CD8-positive, alpha-beta memory T cell (primary cell): Measurements from ENCODE around the gene EFCAB7. TPM values are rescaled to one million over a fixed set of nuclear protein-coding genes. Genes with fewer than 3 reads are reported as not detected.

Experiments
- CTCF ChIA-PET: fragments of 350-600 bp; sonication (Branson Sonifier 250); formaldehyde crosslinking; loops from one replicate; lab custom pipeline; 2021; ENCODE audit warnings: antibody characterized with exemption; lab: Charles Lee
- POLR2A ChIA-PET: fragments of 350-600 bp; sonication (Branson Sonifier 250); formaldehyde crosslinking; loops from one replicate; lab custom pipeline; 2021; ENCODE audit warnings: antibody characterized with exemption; lab: Charles Lee
- DNase-seq, 5 donors: peaks; one replicate each; pipeline versions ENCODE4 v3.0.0 to v3.0.0-alpha.2; 2020 to 2022; ENCODE audit warnings: mixed read lengths in 1 of 5
- H3K27ac ChIP-seq: one replicate; pipeline ENCODE4 v1.7.0; 2013; ENCODE audit warnings: low read depth, mild to moderate bottlenecking, low read length, moderate library complexity
- H3K27me3 ChIP-seq: 2 replicates; pipeline ENCODE4 v1.7.0; 2013; ENCODE audit warnings: low read length, mild to moderate bottlenecking; ENCODE audit not compliant: insufficient read depth, poor library complexity, severe bottlenecking
- H3K36me3 ChIP-seq: 2 replicates; pipeline ENCODE4 v1.7.0; 2013; ENCODE audit warnings: mild to moderate bottlenecking, low read length, moderate library complexity; ENCODE audit not compliant: insufficient read depth
- H3K4me1 ChIP-seq: 2 replicates; pipeline ENCODE4 v1.7.0; 2013; ENCODE audit warnings: mild to moderate bottlenecking, low read length, moderate library complexity; ENCODE audit not compliant: insufficient read depth
- H3K4me3 ChIP-seq: 2 replicates; pipeline ENCODE4 v1.7.0; 2013; ENCODE audit warnings: mild to moderate bottlenecking, low read length
- H3K9me3 ChIP-seq: 2 replicates; pipeline ENCODE4 v1.7.0; 2013; ENCODE audit warnings: mild to moderate bottlenecking, low read length
- H3K27ac Mint-ChIP-seq, 8 donors: one replicate each; pipeline ENCODE4 v1.8.0; 2020 to 2021; ENCODE audit warnings: mixed read lengths in 8 of 8, mild to moderate bottlenecking in 6 of 8, inconsistent platforms in 3 of 8, moderate library complexity in 3 of 8
- H3K27me3 Mint-ChIP-seq, 2 donors: one replicate each; pipeline ENCODE4 v1.8.0; 2020 to 2021; ENCODE audit warnings: mixed read lengths in 2 of 2, mild to moderate bottlenecking in 1 of 2, moderate library complexity in 1 of 2
- H3K36me3 Mint-ChIP-seq, 3 donors: one replicate each; pipeline ENCODE4 v1.8.0; 2020 to 2021; ENCODE audit warnings: mixed read lengths in 3 of 3, inconsistent platforms in 1 of 3, mild to moderate bottlenecking in 1 of 3
- H3K4me1 Mint-ChIP-seq, 3 donors: one replicate each; pipeline ENCODE4 v1.8.0; 2020 to 2021; ENCODE audit warnings: mixed read lengths in 3 of 3, inconsistent platforms in 1 of 3, mild to moderate bottlenecking in 1 of 3
- H3K4me3 Mint-ChIP-seq, 7 donors: one replicate each; pipeline ENCODE4 v1.8.0; 2020 to 2021; ENCODE audit warnings: mixed read lengths in 7 of 7, mild to moderate bottlenecking in 6 of 7, moderate library complexity in 4 of 7, inconsistent platforms in 2 of 7
- H3K9me3 Mint-ChIP-seq, 5 donors: one replicate each; pipeline ENCODE4 v1.8.0; 2020 to 2022; ENCODE audit warnings: mixed read lengths in 5 of 5, mild to moderate bottlenecking in 3 of 5, moderate library complexity in 2 of 5, inconsistent platforms in 1 of 5
- polyA plus RNA-seq: library from polyadenylated mRNA; unstranded; fragments of 300-500 nt; fragmentation: Illumina TruSeq; gene quantifications from one replicate; pipeline ENCODE4 v1.2.3, GENCODE V29; 2021
- total RNA-seq, 2 experiments: library from RNA; stranded (reverse); gene quantifications; one replicate each; pipeline ENCODE4 v1.2.3, GENCODE V29; 2021

The EFCAB7 gene
- total and polyA plus RNA-seq, 3 experiments from 2014 or later: 4.5 to 7.4 (median 6.7) TPM

DNA sequence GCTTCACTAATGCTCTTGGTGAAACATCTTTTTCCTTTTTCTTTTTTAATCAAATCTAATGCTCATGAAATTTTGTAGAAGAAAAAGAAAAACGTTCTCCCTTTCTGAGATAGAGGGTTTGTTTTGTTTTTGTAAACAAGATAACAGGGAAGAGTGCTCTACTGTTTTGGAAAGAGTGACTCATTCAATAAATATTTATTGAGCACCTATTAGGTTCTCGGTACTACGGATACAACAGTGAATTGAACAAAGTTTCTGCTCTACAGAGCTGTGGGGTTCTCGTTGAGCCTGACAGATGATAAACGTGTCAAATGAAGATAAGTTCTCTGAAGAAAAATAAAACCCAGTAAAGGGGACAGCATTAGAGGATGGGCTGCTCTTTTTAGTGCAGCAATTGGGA, 76.9 kb downstream of the EFCAB7 start:
- no peak overlapping the region for H3K27ac Mint-ChIP-seq
- peaks cover 13 to 35% (median 19%) of the 10 kb centered on the region in 3 donors for H3K4me1 Mint-ChIP-seq
- no peak for DNase-seq
- H3K27ac ChIP-seq: no peak overlapping the region
- no peaks in the 10 kb centered on the region for H3K36me3 ChIP-seq
- H3K36me3 Mint-ChIP-seq: peaks cover 6 to 9% (median 6%) of the 10 kb centered on the region in 3 donors
- H3K4me3 ChIP-seq: no peak overlapping the region
- no peaks in the 10 kb centered on the region for H3K27me3 ChIP-seq
- H3K4me1 ChIP-seq: no peaks in the 10 kb centered on the region
- no peaks in the 10 kb centered on the region for H3K9me3 Mint-ChIP-seq
- H3K4me3 Mint-ChIP-seq: no peak overlapping the region
- POLR2A ChIA-PET: no interaction called here
- no peaks in the 10 kb centered on the region for H3K27me3 Mint-ChIP-seq
- H3K9me3 ChIP-seq: no peaks in the 10 kb centered on the region
- CTCF ChIA-PET: no interaction called here

DNA sequence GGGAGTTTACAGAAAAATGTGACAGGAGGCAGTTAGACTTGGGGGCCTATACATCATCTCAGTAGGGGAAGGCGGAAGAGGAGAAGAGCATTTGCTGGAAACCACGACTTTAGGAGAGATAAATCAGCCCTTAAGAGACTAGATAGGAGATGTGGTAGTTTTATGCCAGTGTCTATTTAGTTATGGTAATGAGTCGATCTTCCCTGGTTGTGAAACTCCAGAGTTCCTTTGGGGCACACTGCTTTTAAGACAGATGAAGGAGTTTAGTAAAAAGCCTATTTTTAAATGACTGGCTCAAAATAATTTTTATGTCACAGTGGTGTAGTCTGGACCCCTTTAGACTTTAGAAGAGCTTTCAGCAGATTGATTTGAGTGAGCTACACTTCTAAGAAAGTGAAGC, 77.7 kb downstream of the EFCAB7 start:
- Histone ChIP-seq H3K27ac (no peak overlapping the region), H3K27me3 (no peaks in the 10 kb centered on the region), H3K4me3 (no peak overlapping the region), H3K4me1 (no peaks in the 10 kb centered on the region), H3K9me3 (no peaks in the 10 kb centered on the region), H3K36me3 (no peaks in the 10 kb centered on the region)
- CTCF ChIA-PET: interaction anchor here (1.9 kb wide), 1 partner anchor 26 kb away, joined by 5 read pairs; no protein-coding TSS in a partner anchor
- Mint-ChIP-seq H3K27ac (no peak overlapping the region), H3K36me3 (peaks cover 6 to 9% (median 6%) of the 10 kb centered on the region in 3 donors), H3K9me3 (no peaks in the 10 kb centered on the region), H3K27me3 (no peaks in the 10 kb centered on the region), H3K4me3 (no peak overlapping the region), H3K4me1 (peaks cover 6 to 27% (median 11%) of the 10 kb centered on the region in 3 donors)
- POLR2A ChIA-PET: no interaction called here
- DNase-seq: no peak

DNA sequence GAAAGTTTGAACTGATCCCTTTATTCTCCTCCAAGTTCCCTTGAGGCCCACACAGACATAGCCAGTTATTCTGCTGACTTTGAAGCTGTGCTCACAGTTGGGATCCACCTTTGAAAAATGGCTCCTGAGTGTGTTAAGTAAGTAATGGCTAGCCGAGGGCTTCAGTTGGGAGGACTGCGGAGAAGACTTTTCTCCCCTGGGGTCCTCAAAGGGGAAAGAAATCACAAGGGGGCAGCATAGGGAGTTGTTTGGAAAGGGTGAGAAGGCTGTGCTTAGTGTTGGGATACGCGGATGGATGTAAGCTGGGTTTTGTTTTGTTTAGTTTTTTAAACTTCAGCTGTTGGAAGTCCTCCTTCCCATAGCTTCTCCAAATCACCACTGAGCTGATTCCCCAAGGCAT, 78.1 kb downstream of the EFCAB7 start:
- peaks cover 6 to 9% (median 6%) of the 10 kb centered on the region in 3 donors for H3K36me3 Mint-ChIP-seq
- no peak overlapping the region for H3K27ac Mint-ChIP-seq
- H3K36me3 ChIP-seq: no peaks in the 10 kb centered on the region
- no peaks in the 10 kb centered on the region for H3K27me3 Mint-ChIP-seq
- peaks cover 8 to 25% (median 9%) of the 10 kb centered on the region in 3 donors for H3K4me1 Mint-ChIP-seq
- H3K4me1 ChIP-seq: no peaks in the 10 kb centered on the region
- ChIA-PET CTCF (interaction anchor here (1.4 to 1.9 kb wide), 2 partner anchors 9 to 26 kb away, joined by 3 to 5 read pairs; no protein-coding TSS in a partner anchor), POLR2A (no interaction called here)
- H3K27me3 ChIP-seq: no peaks in the 10 kb centered on the region
- H3K4me3 Mint-ChIP-seq: no peak overlapping the region
- H3K9me3 Mint-ChIP-seq: no peaks in the 10 kb centered on the region
- no peak overlapping the region for H3K4me3 ChIP-seq
- H3K9me3 ChIP-seq: no peaks in the 10 kb centered on the region
- DNase-seq: no peak
- H3K27ac ChIP-seq: no peak overlapping the region

DNA sequence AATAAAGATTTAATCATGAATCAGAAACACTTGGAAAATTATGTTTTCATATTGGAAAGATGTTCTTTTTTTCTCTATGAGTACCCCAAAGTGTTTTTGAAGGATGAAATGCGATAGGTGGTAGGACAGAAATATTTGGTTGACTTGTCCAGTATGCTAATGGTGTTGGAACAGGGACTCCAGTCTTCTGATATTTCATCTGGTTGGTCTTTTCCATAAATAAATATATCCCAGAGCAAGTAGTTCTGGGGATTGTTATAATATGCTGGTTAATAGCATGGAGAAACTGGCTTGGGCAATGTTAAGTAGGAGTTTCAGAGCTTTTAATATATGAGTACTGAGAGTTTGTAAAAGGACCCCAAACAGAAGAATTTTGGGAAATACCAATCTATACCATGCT, 78.6 kb downstream of the EFCAB7 start:
- no peaks in the 10 kb centered on the region for H3K9me3 ChIP-seq
- H3K27me3 Mint-ChIP-seq: no peaks in the 10 kb centered on the region
- no peak overlapping the region for H3K4me3 ChIP-seq
- ChIA-PET POLR2A (no interaction called here), CTCF (interaction anchor here (1.4 to 1.9 kb wide), 2 partner anchors 9 to 26 kb away, joined by 3 to 5 read pairs; no protein-coding TSS in a partner anchor)
- no peak overlapping the region for H3K27ac Mint-ChIP-seq
- no peak overlapping the region for H3K4me3 Mint-ChIP-seq
- H3K36me3 Mint-ChIP-seq: peaks cover 6 to 9% (median 6%) of the 10 kb centered on the region in 3 donors
- no peaks in the 10 kb centered on the region for H3K4me1 ChIP-seq
- no peaks in the 10 kb centered on the region for H3K9me3 Mint-ChIP-seq
- no peaks in the 10 kb centered on the region for H3K27me3 ChIP-seq
- no peaks in the 10 kb centered on the region for H3K36me3 ChIP-seq
- H3K27ac ChIP-seq: no peak overlapping the region
- H3K4me1 Mint-ChIP-seq: peaks cover 5 to 21% (median 8%) of the 10 kb centered on the region in 3 donors
- no peak for DNase-seq

DNA sequence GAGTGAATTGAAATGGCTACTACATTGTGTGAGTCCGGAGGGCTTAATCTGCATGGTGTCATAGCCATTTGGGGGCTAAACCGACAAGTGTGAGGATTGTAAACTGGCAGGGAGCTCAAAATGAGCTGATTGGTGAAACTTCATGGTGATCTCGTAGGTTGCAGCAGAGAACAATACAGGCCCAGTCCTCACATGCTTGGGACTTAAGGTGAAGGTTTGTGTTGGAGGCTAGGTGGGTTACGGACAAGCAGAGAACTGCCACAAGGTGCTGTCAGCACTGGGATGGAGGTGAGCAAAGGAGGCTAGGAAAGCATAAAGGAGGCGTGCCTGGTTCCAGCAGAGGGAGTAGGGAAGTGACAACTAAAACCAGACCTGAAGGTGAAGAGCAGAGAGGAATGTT, 79.3 kb downstream of the EFCAB7 start:
- H3K36me3 Mint-ChIP-seq: peaks cover 6 to 9% (median 6%) of the 10 kb centered on the region in 3 donors
- CTCF ChIA-PET: interaction anchor here (1.4 to 1.9 kb wide), 2 partner anchors 10 to 27 kb away, joined by 3 to 5 read pairs; no protein-coding TSS in a partner anchor
- Histone ChIP-seq H3K4me1 (no peaks in the 10 kb centered on the region), H3K27ac (no peak overlapping the region), H3K9me3 (no peaks in the 10 kb centered on the region), H3K27me3 (no peaks in the 10 kb centered on the region), H3K36me3 (no peaks in the 10 kb centered on the region), H3K4me3 (no peak overlapping the region)
- H3K27ac Mint-ChIP-seq: peak overlapping the region in 2 of 8 donors; percentile 9 to 20
- POLR2A ChIA-PET: no interaction called here
- no peak for DNase-seq
- peaks cover 4 to 18% (median 8%) of the 10 kb centered on the region in 3 donors for H3K4me1 Mint-ChIP-seq
- H3K27me3 Mint-ChIP-seq: no peaks in the 10 kb centered on the region
- no peak overlapping the region for H3K4me3 Mint-ChIP-seq
- no peaks in the 10 kb centered on the region for H3K9me3 Mint-ChIP-seq

DNA sequence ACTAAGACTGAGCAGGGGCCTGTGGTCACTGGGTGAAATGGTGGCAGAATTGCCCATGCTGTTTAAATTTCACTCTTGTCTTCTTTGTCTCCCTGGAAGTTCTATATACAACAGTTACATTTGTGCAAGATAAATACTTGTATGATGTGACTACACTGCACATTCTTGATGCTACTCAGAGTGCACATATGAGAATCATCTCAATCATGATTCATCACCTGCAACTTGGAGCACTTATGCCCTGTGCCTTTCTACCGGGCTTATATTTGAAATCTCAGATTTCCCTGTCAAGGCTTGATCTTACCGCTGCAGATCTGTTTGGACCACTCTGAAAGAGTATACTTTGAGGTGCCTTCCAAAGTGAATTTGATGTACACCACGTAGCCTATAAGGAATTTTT, 80.5 kb downstream of the EFCAB7 start:
- no peak overlapping the region for H3K27ac Mint-ChIP-seq
- POLR2A ChIA-PET: no interaction called here
- H3K4me3 ChIP-seq: no peak overlapping the region

DNA sequence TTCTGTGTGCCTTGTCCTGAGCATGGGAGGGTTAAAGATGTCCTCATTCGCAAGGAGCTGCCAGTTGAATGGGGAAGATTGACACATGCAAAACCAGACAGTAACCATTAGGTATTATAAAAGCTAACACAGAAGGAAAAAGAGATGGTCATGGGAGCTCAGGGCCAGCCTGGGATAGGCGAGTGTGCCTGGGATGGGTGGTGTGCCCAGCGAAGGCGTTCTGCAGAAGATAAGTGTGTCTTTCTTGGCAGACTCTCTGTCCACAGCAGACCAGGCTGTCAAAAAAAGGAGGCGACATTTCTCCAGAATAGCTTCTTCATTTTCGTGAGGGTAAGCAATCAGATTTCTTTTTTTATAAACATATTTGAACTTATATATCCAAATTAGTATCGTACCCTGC, 84.0 kb downstream of the EFCAB7 start:
- H3K9me3 ChIP-seq: no peaks in the 10 kb centered on the region
- no peak overlapping the region for H3K4me3 ChIP-seq
- peaks cover 12 to 30% (median 12%) of the 10 kb centered on the region in 3 donors for H3K4me1 Mint-ChIP-seq
- H3K27ac ChIP-seq: no peak overlapping the region
- ChIA-PET CTCF (no interaction called here), POLR2A (no interaction called here)
- H3K36me3 ChIP-seq: no peaks in the 10 kb centered on the region
- H3K4me1 ChIP-seq: no peaks in the 10 kb centered on the region
- H3K27me3 ChIP-seq: no peaks in the 10 kb centered on the region
- no peak overlapping the region for H3K4me3 Mint-ChIP-seq
- no peak for DNase-seq
- H3K27me3 Mint-ChIP-seq: no peaks in the 10 kb centered on the region
- peaks cover 1 to 7% (median 6%) of the 10 kb centered on the region in 3 donors for H3K36me3 Mint-ChIP-seq
- no peak overlapping the region for H3K27ac Mint-ChIP-seq
- H3K9me3 Mint-ChIP-seq: no peaks in the 10 kb centered on the region

More for the DNA sequence above, 80.5 kb downstream of the EFCAB7 start:
- no peaks in the 10 kb centered on the region for H3K4me1 ChIP-seq
- no peak overlapping the region for H3K27ac ChIP-seq
- no peak for DNase-seq
- Mint-ChIP-seq H3K36me3 (peaks cover 5 to 9% (median 6%) of the 10 kb centered on the region in 3 donors), H3K9me3 (no peaks in the 10 kb centered on the region), H3K27me3 (no peaks in the 10 kb centered on the region), H3K4me1 (peaks cover 4 to 20% (median 9%) of the 10 kb centered on the region in 3 donors), H3K4me3 (no peak overlapping the region)
- CTCF ChIA-PET: no interaction called here
- H3K27me3 ChIP-seq: no peaks in the 10 kb centered on the region
- H3K36me3 ChIP-seq: no peaks in the 10 kb centered on the region
- no peaks in the 10 kb centered on the region for H3K9me3 ChIP-seq

DNA sequence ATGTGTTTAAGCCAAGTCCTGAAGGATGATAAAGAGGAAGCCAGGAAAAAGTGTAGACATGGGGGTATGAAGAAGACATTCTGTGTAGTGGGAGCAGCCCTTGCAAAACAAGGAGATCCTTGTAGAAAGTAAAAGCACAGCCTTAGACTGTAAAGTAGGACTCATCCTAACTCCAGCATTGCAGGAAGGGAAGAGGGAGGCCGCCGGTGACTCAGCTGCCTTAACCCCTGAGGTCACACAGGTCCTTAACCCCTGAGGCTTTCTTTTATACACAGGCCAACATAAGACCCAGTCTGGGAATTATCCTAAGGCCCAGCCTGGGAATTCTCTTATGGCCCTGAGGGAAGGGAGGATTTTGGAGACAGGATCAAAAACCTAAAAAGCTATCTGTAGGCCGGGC, 87.9 kb downstream of the EFCAB7 start:
- Histone ChIP-seq H3K27ac (no peak overlapping the region), H3K4me1 (no peaks in the 10 kb centered on the region), H3K36me3 (no peaks in the 10 kb centered on the region), H3K4me3 (no peak overlapping the region), H3K9me3 (no peaks in the 10 kb centered on the region), H3K27me3 (no peaks in the 10 kb centered on the region)
- no peaks in the 10 kb centered on the region for H3K27me3 Mint-ChIP-seq
- no peaks in the 10 kb centered on the region for H3K9me3 Mint-ChIP-seq
- DNase-seq: no peak
- peaks cover 9 to 20% (median 12%) of the 10 kb centered on the region in 3 donors for H3K4me1 Mint-ChIP-seq
- H3K27ac Mint-ChIP-seq: peak overlapping the region in 1 of 8 donors; percentile 36
- ChIA-PET CTCF (interaction anchor here (1.1 kb wide), 1 partner anchor 36 kb away, joined by 3 read pairs; no protein-coding TSS in a partner anchor), POLR2A (no interaction called here)
- no peak overlapping the region for H3K4me3 Mint-ChIP-seq
- no peaks in the 10 kb centered on the region for H3K36me3 Mint-ChIP-seq
